Gastroesophageal sphincter (tissue), 4 donors: ENCODE measurements around the gene ABL1. TPM values are rescaled to one million over a fixed set of nuclear protein-coding genes. Genes with fewer than 3 reads are reported as not detected.
A peak's percentile ranks its signal among the peaks of the same experiment; 100 is the strongest.

Experiments
- ATAC-seq: fragments of 150-250 bp; one replicate; pipeline ENCODE4 v1.9.1; 2016; ENCODE audit warnings: mild to moderate bottlenecking, moderate library complexity
- H3K27ac ChIP-seq, 4 donors: fragments of 200-600 bp; sonication (generic) in 3 of 4; 1 replicate in 3 of 4; 2 replicates in 1 of 4; pipeline ENCODE4 v1.5.1; 2016 to 2019
- H3K27me3 ChIP-seq: fragments of 200-600 bp; sonication (generic); one replicate; pipeline ENCODE4 v1.5.1; 2019
- H3K36me3 ChIP-seq, 2 donors: fragments of 200-600 bp; sonication (generic); one replicate each; pipeline ENCODE4 v1.5.1; 2019; ENCODE audit warnings: control low read depth in 1 of 2
- H3K4me1 ChIP-seq, 3 donors: fragments of 200-600 bp; sonication (generic); 1 replicate in 2 of 3; 2 replicates in 1 of 3; pipeline ENCODE4 v1.5.1; 2016 to 2019; ENCODE audit warnings: control low read depth in 2 of 3
- H3K4me3 ChIP-seq, 2 donors: fragments of 200-600 bp; sonication (generic); one replicate each; pipeline ENCODE4 v1.5.1; 2019; ENCODE audit warnings: mild to moderate bottlenecking in 1 of 2, moderate library complexity in 1 of 2
- H3K9me3 ChIP-seq, 3 donors: fragments of 200-600 bp; sonication (generic); one replicate each; pipeline ENCODE4 v1.5.1; 2017 to 2019; ENCODE audit warnings: control low read depth in 2 of 3
- CTCF ChIP-seq, 4 experiments: fragments of 200-600 bp in 2 of 4; fragments of 450-650 bp in 2 of 4; sonication (generic) in 1 of 4; IDR thresholded peaks; one replicate each; pipeline ENCODE4 v1.5.1; 2017 to 2019; ENCODE audit warnings: antibody characterized with exemption in 4 of 4, mild to moderate bottlenecking in 2 of 4, moderate library complexity in 2 of 4
- EP300 ChIP-seq: sonication (generic); formaldehyde crosslinking; IDR thresholded peaks from one replicate; pipeline ENCODE4 v1.6.1; 2017; ENCODE audit warnings: antibody characterized with exemption, mild to moderate bottlenecking
- POLR2A ChIP-seq, 2 donors: fragments of 450-650 bp; IDR thresholded peaks; one replicate each; pipeline ENCODE4 v1.6.1; 2017; ENCODE audit warnings: antibody characterized with exemption in 2 of 2, mild to moderate bottlenecking in 2 of 2, moderate library complexity in 1 of 2
- POLR2AphosphoS5 ChIP-seq: sonication (generic); formaldehyde crosslinking; IDR thresholded peaks from one replicate; pipeline ENCODE4 v1.6.1; 2017; ENCODE audit warnings: antibody characterized with exemption
- WGBS, 2 donors: methylation state at CpG; one replicate each; pipeline ENCODE4 v1.1.5; 2018; ENCODE audit warnings: low coverage in 1 of 2; 5-methylcytosine and 5-hydroxymethylcytosine counted together
- total RNA-seq, 4 donors: library from RNA; depleted of rRNA; stranded (reverse); fragments of >200 nt; gene quantifications; one replicate each; pipeline ENCODE4 v1.1.0, GENCODE V29; 2016

Gene ABL1
- total RNA-seq, 4 donors from 2014 or later: 81.4 to 147 (median 125) TPM

- Histone ChIP-seq H3K36me3 (no peaks in the 10 kb centered on the region), H3K27ac (peak overlapping the region; percentile 73 to 98 (median 96)), H3K4me1 (peaks cover 11 to 86% (median 33%) of the 10 kb centered on the region in 3 donors), H3K27me3 (no peaks in the 10 kb centered on the region), H3K4me3 (peak overlapping the region; percentile 4 to 76), H3K9me3 (no peaks in the 10 kb centered on the region)
- no peak for ATAC-seq
- TF ChIP-seq EP300 (no peak), POLR2AphosphoS5 (peak; percentile 15), CTCF (IDR thresholded peaks at IDR 0.05) (no peak)
- WGBS, 2 donors: 36 to 37% methylated on average over 4 to 9 of the region's 9 CpGs
Observed at GRCh38 chr9:130839132-130840111, 4.4 kb downstream of the ABL1 start.

- Histone ChIP-seq H3K27me3 (no peaks in the 10 kb centered on the region), H3K9me3 (no peaks in the 10 kb centered on the region), H3K36me3 (no peaks in the 10 kb centered on the region), H3K4me1 (peaks cover 19 to 100% (median 42%) of the 10 kb centered on the region in 3 donors), H3K27ac (peak overlapping the region; percentile 51 to 98 (median 96)), H3K4me3 (no peak overlapping the region)
- 17 to 49% methylated on average over 1 to 4 of the region's 4 CpGs for WGBS, 2 donors
- no peak for TF ChIP-seq POLR2A (IDR thresholded peaks at IDR 0.05)
- no peak for TF ChIP-seq CTCF (IDR thresholded peaks at IDR 0.05)
- no peak for TF ChIP-seq EP300
- TF ChIP-seq POLR2AphosphoS5: no peak
- ATAC-seq: no peak
Observed at GRCh38 chr9:130842545-130842944, 7.5 kb downstream of the ABL1 start.

- WGBS, 2 donors: 31% methylated on average over 3 of the region's 9 CpGs; no CpG with 5 or more reads in 1 of the 2 donors
- peaks cover 15 to 100% (median 47%) of the 10 kb centered on the region in 3 donors for H3K4me1 ChIP-seq
- ATAC-seq: no peak
- H3K27me3 ChIP-seq: no peaks in the 10 kb centered on the region
- peak overlapping the region; percentile 95 to 98 (median 96) for H3K27ac ChIP-seq
- no peaks in the 10 kb centered on the region for H3K36me3 ChIP-seq
- H3K9me3 ChIP-seq: no peaks in the 10 kb centered on the region
- TF ChIP-seq EP300 (no peak), CTCF (IDR thresholded peaks at IDR 0.05) (no peak), POLR2AphosphoS5 (no peak), POLR2A (IDR thresholded peaks at IDR 0.05) (no peak)
- H3K4me3 ChIP-seq: no peak overlapping the region
Observed at GRCh38 chr9:130843049-130843908, 8.2 kb downstream of the ABL1 start.

- H3K4me3 ChIP-seq: no peak overlapping the region
- H3K9me3 ChIP-seq: no peaks in the 10 kb centered on the region
- ATAC-seq: no peak
- 35 to 53% methylated on average over 2 to 3 of the region's 4 CpGs for WGBS, 2 donors
- TF ChIP-seq EP300 (no peak), POLR2AphosphoS5 (peak; percentile 15), CTCF (IDR thresholded peaks at IDR 0.05) (no peak), POLR2A (IDR thresholded peaks at IDR 0.05) (no peak)
- H3K36me3 ChIP-seq: no peaks in the 10 kb centered on the region
- H3K27me3 ChIP-seq: no peaks in the 10 kb centered on the region
- peak overlapping the region; percentile 95 to 98 (median 96) for H3K27ac ChIP-seq
- peaks cover 12 to 100% (median 48%) of the 10 kb centered on the region in 3 donors for H3K4me1 ChIP-seq
Observed at GRCh38 chr9:130844044-130844451, 9.0 kb downstream of the ABL1 start.
